ENCODE measurements around the gene SCAMP5.

Gene SCAMP5

DNA sequence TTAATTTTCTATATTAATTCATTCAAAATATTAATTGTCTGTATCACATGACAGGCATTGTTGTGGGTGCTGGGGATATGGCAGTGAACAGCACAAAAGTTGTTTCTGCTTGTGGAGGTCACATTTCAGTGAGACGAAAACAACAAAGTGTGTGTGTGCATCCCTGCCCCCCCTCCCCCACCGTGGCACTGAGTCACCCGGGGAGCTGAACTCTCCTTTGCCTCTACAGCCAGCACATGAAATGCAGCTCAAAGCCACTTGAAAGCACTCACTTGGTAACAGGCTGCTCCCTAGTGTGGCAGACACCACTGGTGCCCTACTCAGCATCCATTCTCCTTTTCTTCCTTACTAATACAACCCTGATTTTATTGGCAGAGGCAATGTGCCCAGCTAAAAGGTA, 16.9 kb upstream of the SCAMP5 start:
- TF ChIP-seq, protein P1, sequence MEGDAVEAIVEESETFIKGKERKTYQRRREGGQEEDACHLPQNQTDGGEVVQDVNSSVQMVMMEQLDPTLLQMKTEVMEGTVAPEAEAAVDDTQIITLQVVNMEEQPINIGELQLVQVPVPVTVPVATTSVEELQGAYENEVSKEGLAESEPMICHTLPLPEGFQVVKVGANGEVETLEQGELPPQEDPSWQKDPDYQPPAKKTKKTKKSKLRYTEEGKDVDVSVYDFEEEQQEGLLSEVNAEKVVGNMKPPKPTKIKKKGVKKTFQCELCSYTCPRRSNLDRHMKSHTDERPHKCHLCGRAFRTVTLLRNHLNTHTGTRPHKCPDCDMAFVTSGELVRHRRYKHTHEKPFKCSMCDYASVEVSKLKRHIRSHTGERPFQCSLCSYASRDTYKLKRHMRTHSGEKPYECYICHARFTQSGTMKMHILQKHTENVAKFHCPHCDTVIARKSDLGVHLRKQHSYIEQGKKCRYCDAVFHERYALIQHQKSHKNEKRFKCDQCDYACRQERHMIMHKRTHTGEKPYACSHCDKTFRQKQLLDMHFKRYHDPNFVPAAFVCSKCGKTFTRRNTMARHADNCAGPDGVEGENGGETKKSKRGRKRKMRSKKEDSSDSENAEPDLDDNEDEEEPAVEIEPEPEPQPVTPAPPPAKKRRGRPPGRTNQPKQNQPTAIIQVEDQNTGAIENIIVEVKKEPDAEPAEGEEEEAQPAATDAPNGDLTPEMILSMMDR (IDR thresholded peaks at IDR 0.05; ENCODE audit: low read depth, low read length) = no peak
- H3K36me3 ChIP-seq = no peaks in the 10 kb centered on the region
- peak; percentile 45 for DNase-seq
- no peaks in the 10 kb centered on the region for H3K27me3 ChIP-seq
- peaks cover 19% of the 10 kb centered on the region for H3K4me1 ChIP-seq
- H3K9me3 ChIP-seq = no peaks in the 10 kb centered on the region
- H3K4me3 ChIP-seq (ENCODE audit: low read depth, low read length) = no peak overlapping the region

DNA sequence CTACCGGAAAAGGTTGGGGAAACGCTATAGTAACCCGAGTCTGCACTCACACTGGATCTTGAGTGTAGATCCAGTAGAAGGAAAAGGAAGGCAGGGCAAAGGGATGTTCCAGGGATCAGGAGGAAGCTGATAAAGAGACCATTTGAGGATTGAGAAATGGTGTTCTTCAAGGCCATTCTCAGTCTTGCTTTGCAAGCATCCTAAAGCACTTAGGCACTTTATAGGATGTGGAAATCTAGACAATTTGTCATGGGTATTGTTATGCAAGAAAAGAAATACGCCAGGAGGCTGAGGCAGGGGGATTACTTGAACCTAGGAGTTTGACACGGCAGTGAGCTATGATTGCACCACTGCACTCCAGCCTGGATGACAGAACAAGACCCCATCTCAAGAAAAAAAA, 13.2 kb upstream of the SCAMP5 start:
- no peaks in the 10 kb centered on the region for H3K36me3 ChIP-seq
- no peak for DNase-seq
- H3K4me3 ChIP-seq (ENCODE audit: low read depth, low read length) = no peak overlapping the region
- TF ChIP-seq, protein P1 (IDR thresholded peaks at IDR 0.05; ENCODE audit: low read depth, low read length) = no peak
- H3K4me1 ChIP-seq = peaks cover 23% of the 10 kb centered on the region
- H3K27me3 ChIP-seq = no peaks in the 10 kb centered on the region
- H3K9me3 ChIP-seq = no peaks in the 10 kb centered on the region

DNA sequence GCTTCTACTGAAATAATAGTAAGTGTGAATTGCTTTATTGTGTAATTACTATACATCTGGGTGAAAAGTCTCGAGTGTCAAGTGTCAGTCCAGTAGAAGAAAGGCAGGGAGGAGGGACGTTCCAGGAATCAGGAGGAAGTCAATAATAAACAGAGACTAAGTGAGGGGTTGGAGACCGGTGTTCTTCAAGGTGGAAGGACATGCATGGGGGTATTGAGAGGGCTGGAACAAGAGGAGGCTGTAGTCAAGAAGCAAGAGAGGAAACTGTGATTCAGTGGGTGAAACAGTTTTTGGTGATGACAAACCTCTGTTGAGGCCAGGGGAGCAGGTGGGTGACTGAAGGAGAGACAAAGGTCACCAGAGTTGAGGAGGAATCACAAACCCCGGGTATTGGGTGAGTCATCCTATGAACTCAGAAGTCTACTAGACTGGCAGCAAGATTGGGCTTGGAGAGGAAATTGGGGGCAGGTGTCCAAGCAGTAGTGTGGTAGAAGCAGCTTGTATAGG, 11.6 kb upstream of the SCAMP5 start:
- peaks cover 9% of the 10 kb centered on the region; the same call in 1 of the 2 replicates for H3K4me1 ChIP-seq
- H3K36me3 ChIP-seq = no peaks in the 10 kb centered on the region
- DNase-seq = no peak
- TF ChIP-seq, protein P1 (IDR thresholded peaks at IDR 0.05; ENCODE audit: low read depth, low read length) = no peak
- no peak overlapping the region for H3K4me3 ChIP-seq (ENCODE audit: low read depth, low read length)
- H3K9me3 ChIP-seq = no peaks in the 10 kb centered on the region
- no peaks in the 10 kb centered on the region for H3K27me3 ChIP-seq

DNA sequence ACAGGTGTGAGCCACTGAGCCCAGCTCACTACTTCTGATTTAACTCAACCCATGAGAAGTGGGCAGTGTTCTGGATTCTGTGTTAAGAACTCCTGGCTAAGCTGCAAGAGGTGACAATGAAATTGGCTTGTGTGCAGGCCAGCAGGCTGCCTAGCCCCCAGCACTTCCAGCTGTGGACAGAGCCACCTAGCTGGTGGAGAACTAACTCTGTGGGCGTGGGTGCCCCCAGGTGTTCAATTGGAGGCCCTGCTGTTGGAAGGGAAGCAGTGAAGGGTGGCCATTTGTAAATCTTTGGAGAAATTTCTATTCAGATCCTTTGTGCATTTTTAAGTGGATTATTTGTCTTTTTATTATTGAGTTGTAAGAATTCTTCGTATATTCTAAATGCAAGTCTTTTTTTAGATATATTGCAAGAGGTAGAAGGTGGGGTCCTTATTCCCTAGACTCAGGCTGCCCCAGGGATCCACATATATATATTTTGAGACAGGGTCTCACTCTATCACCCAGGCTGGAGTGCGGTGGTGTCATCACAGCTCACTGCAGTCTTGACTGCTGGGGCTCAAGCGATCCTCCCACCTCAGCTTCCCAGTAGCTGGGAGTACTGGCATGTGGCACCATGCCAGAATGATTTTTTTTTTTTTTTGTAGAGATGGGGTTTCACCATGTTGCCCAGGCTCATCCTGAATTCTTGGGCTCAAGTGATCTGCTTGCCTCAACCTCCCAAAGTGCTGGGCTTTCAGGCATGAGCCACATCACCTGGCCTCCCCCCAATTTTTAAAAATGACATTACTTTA, 7.2 kb upstream of the SCAMP5 start:
- H3K27me3 ChIP-seq = no peaks in the 10 kb centered on the region
- no peaks in the 10 kb centered on the region for H3K9me3 ChIP-seq
- H3K36me3 ChIP-seq = no peaks in the 10 kb centered on the region
- DNase-seq = peak; percentile 83
- TF ChIP-seq, protein P1 (IDR thresholded peaks at IDR 0.05; ENCODE audit: low read depth, low read length) = peak; percentile 87
- H3K4me1 ChIP-seq = peaks cover 13% of the 10 kb centered on the region
- no peak overlapping the region for H3K4me3 ChIP-seq (ENCODE audit: low read depth, low read length)

DNA sequence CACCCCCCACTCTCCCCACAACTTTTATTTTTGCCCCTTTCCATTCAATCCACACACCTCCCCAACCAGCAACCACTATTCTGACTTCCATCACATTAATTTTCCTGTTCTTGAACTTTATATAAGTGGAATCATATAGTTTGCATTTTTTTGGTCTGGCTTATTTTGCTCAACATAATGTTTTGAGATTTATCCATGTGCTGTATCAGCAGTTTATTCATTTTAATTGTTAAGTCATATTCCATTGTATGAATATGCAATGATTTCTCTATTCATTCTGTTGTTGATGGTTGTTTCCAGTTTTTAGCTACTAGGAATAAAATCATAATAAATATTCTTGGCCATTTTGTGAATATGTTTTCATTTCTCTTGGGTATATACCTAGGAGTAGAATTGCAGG, 5.8 kb upstream of the SCAMP5 start:
- DNase-seq = no peak
- Histone ChIP-seq H3K4me3 (ENCODE audit: low read depth, low read length) (no peak overlapping the region), H3K4me1 (peaks cover 9% of the 10 kb centered on the region), H3K36me3 (no peaks in the 10 kb centered on the region), H3K27me3 (no peaks in the 10 kb centered on the region), H3K9me3 (no peaks in the 10 kb centered on the region)
- TF ChIP-seq, protein P1 (IDR thresholded peaks at IDR 0.05; ENCODE audit: low read depth, low read length) = no peak

DNA sequence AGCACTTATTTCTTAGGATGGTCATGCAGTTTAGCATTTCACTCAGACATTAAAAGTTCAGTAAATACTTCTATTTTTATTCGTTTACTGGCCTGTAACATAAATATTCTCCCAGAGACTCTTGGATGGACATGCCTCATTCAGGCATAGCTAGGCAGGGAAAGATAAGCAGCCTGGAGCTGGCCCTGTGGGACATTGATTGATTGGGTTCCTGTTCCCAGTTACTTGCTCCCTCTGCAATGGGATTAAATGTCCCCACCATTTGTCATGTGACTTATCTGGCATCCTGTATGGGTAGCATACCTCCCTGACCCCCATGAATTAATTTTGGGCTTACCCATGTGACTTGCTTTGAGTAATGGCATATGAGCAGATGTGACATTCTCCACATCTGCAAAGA, 2.7 kb upstream of the SCAMP5 start:
- H3K27me3 ChIP-seq = no peaks in the 10 kb centered on the region
- peaks cover 8% of the 10 kb centered on the region for H3K36me3 ChIP-seq
- H3K4me1 ChIP-seq = peaks cover 12% of the 10 kb centered on the region
- H3K4me3 ChIP-seq (ENCODE audit: low read depth, low read length) = no peak overlapping the region
- peak; percentile 30 for DNase-seq
- TF ChIP-seq, protein P1 (IDR thresholded peaks at IDR 0.05; ENCODE audit: low read depth, low read length) = no peak
- no peaks in the 10 kb centered on the region for H3K9me3 ChIP-seq

Data from BE2C (cell line).